WTC11 (cell line): ENCODE data around the gene PTBP2. TPM values are rescaled to one million over a fixed set of nuclear protein-coding genes. Genes with fewer than 3 reads are reported as not detected.

Experiments
- ATAC-seq: fragments of 200-7000 bp; cut with Tn5 transposase; 2 replicates; pipeline ENCODE4 v1.10.0; 2021; ENCODE audit warnings: mild to moderate bottlenecking, moderate library complexity
- CTCF ChIA-PET: fragments of 300-600 bp; sonication (Branson Sonifier 250); formaldehyde crosslinking; loops from one replicate; lab custom pipeline; 2021; ENCODE audit warnings: antibody characterized with exemption; lab: Charles Lee
- POLR2A ChIA-PET: fragments of 350-600 bp; sonication (Branson Sonifier 250); formaldehyde crosslinking; loops from one replicate; lab custom pipeline; 2021; ENCODE audit warnings: antibody characterized with exemption; lab: Charles Lee
- DNase-seq: peaks from one replicate; pipeline ENCODE4 v3.0.0; 2021; ENCODE audit warnings: low spot score
- H3K27ac Mint-ChIP-seq: 2 replicates; pipeline ENCODE4 v1.8.0; 2021; ENCODE audit warnings: mixed read lengths
- H3K27me3 Mint-ChIP-seq: 2 replicates; pipeline ENCODE4 v1.8.0; 2021; ENCODE audit warnings: low read depth, mild to moderate bottlenecking, moderate library complexity, mixed read lengths
- H3K36me3 Mint-ChIP-seq: 2 replicates; pipeline ENCODE4 v1.8.0; 2021; ENCODE audit warnings: mixed read lengths
- H3K4me1 Mint-ChIP-seq: 2 replicates; pipeline ENCODE4 v1.8.0; 2022; ENCODE audit warnings: mixed read lengths
- H3K4me3 Mint-ChIP-seq: 2 replicates; pipeline ENCODE4 v1.8.0; 2021; ENCODE audit warnings: mild to moderate bottlenecking, moderate library complexity, mixed read lengths
- H3K9me3 Mint-ChIP-seq: 2 replicates; pipeline ENCODE4 v1.8.0; 2021; ENCODE audit warnings: mixed read lengths
- CREB1 ChIP-seq: sonication (generic); formaldehyde crosslinking; IDR thresholded peaks from 2 replicates; pipeline ENCODE4 v1.8.0; 2023; ENCODE audit warnings: mild to moderate bottlenecking, missing genetic modification reagents
- ESRRA ChIP-seq: sonication (generic); formaldehyde crosslinking; IDR thresholded peaks from 2 replicates; pipeline ENCODE4 v1.8.1; 2022; ENCODE audit warnings: mild to moderate bottlenecking, missing genetic modification reagents, borderline replicate concordance
- FOXJ3 ChIP-seq: sonication (generic); formaldehyde crosslinking; IDR thresholded peaks from 2 replicates; pipeline ENCODE4 v1.9.0; 2021; ENCODE audit warnings: missing genetic modification reagents, mild to moderate bottlenecking, borderline replicate concordance
- GRHL2 ChIP-seq: fragments of 250-450 bp; sonication (Bioruptor Pico); IDR thresholded peaks from 2 replicates; pipeline ENCODE4 v1.8.0; 2022; ENCODE audit warnings: mild to moderate bottlenecking, moderate library complexity; ENCODE audit not compliant: insufficient replicate concordance, severe bottlenecking
- IRF2 ChIP-seq: sonication (generic); formaldehyde crosslinking; IDR thresholded peaks from 2 replicates; pipeline ENCODE4 v1.8.0; 2022; ENCODE audit warnings: low read depth, missing genetic modification reagents, borderline replicate concordance
- MYBL2 ChIP-seq: sonication (generic); formaldehyde crosslinking; IDR thresholded peaks from 2 replicates; pipeline ENCODE4 v1.8.1; 2023; ENCODE audit warnings: mild to moderate bottlenecking, moderate library complexity, missing genetic modification reagents
- NR3C1 ChIP-seq: sonication (generic); formaldehyde crosslinking; conservative IDR thresholded peaks from 2 replicates; pipeline ENCODE4 v1.8.1; 2023; ENCODE audit warnings: low read depth, mild to moderate bottlenecking, missing genetic modification reagents
- RORB ChIP-seq: fragments of 250-450 bp; sonication (Bioruptor Pico); IDR thresholded peaks from 2 replicates; pipeline ENCODE4 v1.9.0; 2021; ENCODE audit warnings: mild to moderate bottlenecking
- SP1 ChIP-seq: sonication (generic); formaldehyde crosslinking; conservative IDR thresholded peaks from 2 replicates; pipeline ENCODE4 v1.8.1; 2022; ENCODE audit warnings: missing genetic modification reagents
- TCF7 ChIP-seq: sonication (generic); formaldehyde crosslinking; IDR thresholded peaks from 2 replicates; pipeline ENCODE4 v1.8.0; 2022; ENCODE audit warnings: mild to moderate bottlenecking, low read depth, missing genetic modification reagents, moderate library complexity
- TP53 ChIP-seq: sonication (generic); formaldehyde crosslinking; IDR thresholded peaks from 2 replicates; pipeline ENCODE4 v1.8.1; 2023; ENCODE audit warnings: mild to moderate bottlenecking, missing genetic modification reagents
- ZNF416 ChIP-seq: fragments of 250-450 bp; sonication (Bioruptor Pico); IDR thresholded peaks from 2 replicates; pipeline ENCODE4 v1.9.0; 2021; ENCODE audit warnings: mild to moderate bottlenecking, inconsistent platforms
- ZNF423 ChIP-seq: fragments of 250-450 bp; sonication (Bioruptor Pico); IDR thresholded peaks from 2 replicates; pipeline ENCODE4 v2.1.2; 2022; ENCODE audit warnings: mild to moderate bottlenecking, moderate library complexity
- total RNA-seq: library from RNA; stranded (reverse); gene quantifications from 3 replicates; pipeline ENCODE4 v1.2.3, GENCODE V29; 2021
- TF ChIP-seq, protein P1 (sequence below): sonication (generic); formaldehyde crosslinking; IDR thresholded peaks from 2 replicates; pipeline ENCODE4 v1.8.1; 2022; ENCODE audit warnings: low read depth, mild to moderate bottlenecking, moderate library complexity, missing genetic modification reagents, borderline replicate concordance
- TF ChIP-seq, protein P2 (sequence below): sonication (generic); formaldehyde crosslinking; IDR thresholded peaks from 2 replicates; pipeline ENCODE4 v1.8.1; 2022; ENCODE audit warnings: missing genetic modification reagents, borderline replicate concordance
- TF ChIP-seq, protein P3 (sequence below): fragments of 200-600 bp; IDR thresholded peaks from 2 replicates; pipeline ENCODE4 v1.8.0; 2022; ENCODE audit warnings: antibody characterized with exemption
- TF ChIP-seq, protein P4 (sequence below): sonication (generic); formaldehyde crosslinking; IDR thresholded peaks from 2 replicates; pipeline ENCODE4 v1.8.0; 2022; ENCODE audit warnings: mild to moderate bottlenecking, missing genetic modification reagents
- TF ChIP-seq, protein P5 (sequence below): sonication (generic); formaldehyde crosslinking; IDR thresholded peaks from 2 replicates; pipeline ENCODE4 v1.8.1; 2022; ENCODE audit warnings: mild to moderate bottlenecking, missing genetic modification reagents, moderate library complexity, borderline replicate concordance
- TF ChIP-seq, protein P6 (sequence below): sonication (generic); formaldehyde crosslinking; IDR thresholded peaks from 2 replicates; pipeline ENCODE4 v1.8.1; 2022; ENCODE audit warnings: low read depth, missing genetic modification reagents, borderline replicate concordance
- TF ChIP-seq, protein P7 (sequence below): sonication (generic); formaldehyde crosslinking; IDR thresholded peaks from 2 replicates; pipeline ENCODE4 v1.8.1; 2023; ENCODE audit warnings: mild to moderate bottlenecking, missing genetic modification reagents, borderline replicate concordance
- TF ChIP-seq, protein P8 (sequence below): sonication (generic); formaldehyde crosslinking; conservative IDR thresholded peaks from 2 replicates; pipeline ENCODE4 v1.8.1; 2022; ENCODE audit warnings: mild to moderate bottlenecking, missing genetic modification reagents

PTBP2 gene
- total RNA-seq, 1 experiment from 2014 or later, result 50.0 TPM

DNA sequence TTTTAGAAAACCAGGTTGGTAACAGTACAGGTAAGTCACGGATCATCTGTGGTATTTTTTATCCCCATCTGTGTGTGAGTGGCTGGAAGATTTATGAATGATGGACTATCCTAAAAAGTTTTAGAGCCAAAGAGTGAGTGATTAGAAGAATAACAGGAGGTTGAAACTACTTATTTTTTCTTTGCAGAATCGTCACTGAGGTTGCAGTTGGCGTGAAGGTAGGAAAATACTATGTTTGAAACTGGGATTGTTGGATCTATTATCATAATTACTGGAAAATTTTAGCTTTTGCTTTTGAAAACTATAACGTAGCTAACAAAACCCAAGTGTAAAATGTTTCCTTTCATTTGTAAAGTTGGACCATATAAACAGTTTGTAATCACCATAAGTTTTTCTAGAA, 1.8 kb downstream of the PTBP2 start:
- Mint-ChIP-seq H3K4me3 (peak overlapping the region; percentile 91), H3K4me1 (peaks cover 39% of the 10 kb centered on the region), H3K27ac (peak overlapping the region; percentile 97), H3K9me3 (peaks cover 4% of the 10 kb centered on the region), H3K36me3 (peaks cover 39% of the 10 kb centered on the region), H3K27me3 (no peaks in the 10 kb centered on the region)
- TF ChIP-seq, protein P1, sequence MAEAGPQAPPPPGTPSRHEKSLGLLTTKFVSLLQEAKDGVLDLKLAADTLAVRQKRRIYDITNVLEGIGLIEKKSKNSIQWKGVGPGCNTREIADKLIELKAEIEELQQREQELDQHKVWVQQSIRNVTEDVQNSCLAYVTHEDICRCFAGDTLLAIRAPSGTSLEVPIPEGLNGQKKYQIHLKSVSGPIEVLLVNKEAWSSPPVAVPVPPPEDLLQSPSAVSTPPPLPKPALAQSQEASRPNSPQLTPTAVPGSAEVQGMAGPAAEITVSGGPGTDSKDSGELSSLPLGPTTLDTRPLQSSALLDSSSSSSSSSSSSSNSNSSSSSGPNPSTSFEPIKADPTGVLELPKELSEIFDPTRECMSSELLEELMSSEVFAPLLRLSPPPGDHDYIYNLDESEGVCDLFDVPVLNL, result no peak
- TF ChIP-seq TCF7 (CRISPR knock-in tag), result no peak
- TF ChIP-seq, protein P2, sequence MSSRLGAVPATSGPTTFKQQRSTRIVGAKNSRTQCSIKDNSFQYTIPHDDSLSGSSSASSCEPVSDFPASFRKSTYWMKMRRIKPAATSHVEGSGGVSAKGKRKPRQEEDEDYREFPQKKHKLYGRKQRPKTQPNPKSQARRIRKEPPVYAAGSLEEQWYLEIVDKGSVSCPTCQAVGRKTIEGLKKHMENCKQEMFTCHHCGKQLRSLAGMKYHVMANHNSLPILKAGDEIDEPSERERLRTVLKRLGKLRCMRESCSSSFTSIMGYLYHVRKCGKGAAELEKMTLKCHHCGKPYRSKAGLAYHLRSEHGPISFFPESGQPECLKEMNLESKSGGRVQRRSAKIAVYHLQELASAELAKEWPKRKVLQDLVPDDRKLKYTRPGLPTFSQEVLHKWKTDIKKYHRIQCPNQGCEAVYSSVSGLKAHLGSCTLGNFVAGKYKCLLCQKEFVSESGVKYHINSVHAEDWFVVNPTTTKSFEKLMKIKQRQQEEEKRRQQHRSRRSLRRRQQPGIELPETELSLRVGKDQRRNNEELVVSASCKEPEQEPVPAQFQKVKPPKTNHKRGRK (CRISPR knock-in tag), result no peak
- TF ChIP-seq, protein P3, sequence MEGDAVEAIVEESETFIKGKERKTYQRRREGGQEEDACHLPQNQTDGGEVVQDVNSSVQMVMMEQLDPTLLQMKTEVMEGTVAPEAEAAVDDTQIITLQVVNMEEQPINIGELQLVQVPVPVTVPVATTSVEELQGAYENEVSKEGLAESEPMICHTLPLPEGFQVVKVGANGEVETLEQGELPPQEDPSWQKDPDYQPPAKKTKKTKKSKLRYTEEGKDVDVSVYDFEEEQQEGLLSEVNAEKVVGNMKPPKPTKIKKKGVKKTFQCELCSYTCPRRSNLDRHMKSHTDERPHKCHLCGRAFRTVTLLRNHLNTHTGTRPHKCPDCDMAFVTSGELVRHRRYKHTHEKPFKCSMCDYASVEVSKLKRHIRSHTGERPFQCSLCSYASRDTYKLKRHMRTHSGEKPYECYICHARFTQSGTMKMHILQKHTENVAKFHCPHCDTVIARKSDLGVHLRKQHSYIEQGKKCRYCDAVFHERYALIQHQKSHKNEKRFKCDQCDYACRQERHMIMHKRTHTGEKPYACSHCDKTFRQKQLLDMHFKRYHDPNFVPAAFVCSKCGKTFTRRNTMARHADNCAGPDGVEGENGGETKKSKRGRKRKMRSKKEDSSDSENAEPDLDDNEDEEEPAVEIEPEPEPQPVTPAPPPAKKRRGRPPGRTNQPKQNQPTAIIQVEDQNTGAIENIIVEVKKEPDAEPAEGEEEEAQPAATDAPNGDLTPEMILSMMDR, result no peak
- TF ChIP-seq MYBL2 (CRISPR knock-in tag), result no peak
- no peak for TF ChIP-seq CREB1 (CRISPR knock-in tag)
- TF ChIP-seq, protein P4, sequence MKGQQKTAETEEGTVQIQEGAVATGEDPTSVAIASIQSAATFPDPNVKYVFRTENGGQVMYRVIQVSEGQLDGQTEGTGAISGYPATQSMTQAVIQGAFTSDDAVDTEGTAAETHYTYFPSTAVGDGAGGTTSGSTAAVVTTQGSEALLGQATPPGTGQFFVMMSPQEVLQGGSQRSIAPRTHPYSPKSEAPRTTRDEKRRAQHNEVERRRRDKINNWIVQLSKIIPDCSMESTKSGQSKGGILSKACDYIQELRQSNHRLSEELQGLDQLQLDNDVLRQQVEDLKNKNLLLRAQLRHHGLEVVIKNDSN (CRISPR knock-in tag), result no peak
- TF ChIP-seq, protein P5, sequence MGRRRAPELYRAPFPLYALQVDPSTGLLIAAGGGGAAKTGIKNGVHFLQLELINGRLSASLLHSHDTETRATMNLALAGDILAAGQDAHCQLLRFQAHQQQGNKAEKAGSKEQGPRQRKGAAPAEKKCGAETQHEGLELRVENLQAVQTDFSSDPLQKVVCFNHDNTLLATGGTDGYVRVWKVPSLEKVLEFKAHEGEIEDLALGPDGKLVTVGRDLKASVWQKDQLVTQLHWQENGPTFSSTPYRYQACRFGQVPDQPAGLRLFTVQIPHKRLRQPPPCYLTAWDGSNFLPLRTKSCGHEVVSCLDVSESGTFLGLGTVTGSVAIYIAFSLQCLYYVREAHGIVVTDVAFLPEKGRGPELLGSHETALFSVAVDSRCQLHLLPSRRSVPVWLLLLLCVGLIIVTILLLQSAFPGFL (CRISPR knock-in tag), result no peak
- CTCF ChIA-PET, result no interaction called here
- no peak for ATAC-seq
- POLR2A ChIA-PET, result no interaction called here
- DNase-seq, result no peak

DNA sequence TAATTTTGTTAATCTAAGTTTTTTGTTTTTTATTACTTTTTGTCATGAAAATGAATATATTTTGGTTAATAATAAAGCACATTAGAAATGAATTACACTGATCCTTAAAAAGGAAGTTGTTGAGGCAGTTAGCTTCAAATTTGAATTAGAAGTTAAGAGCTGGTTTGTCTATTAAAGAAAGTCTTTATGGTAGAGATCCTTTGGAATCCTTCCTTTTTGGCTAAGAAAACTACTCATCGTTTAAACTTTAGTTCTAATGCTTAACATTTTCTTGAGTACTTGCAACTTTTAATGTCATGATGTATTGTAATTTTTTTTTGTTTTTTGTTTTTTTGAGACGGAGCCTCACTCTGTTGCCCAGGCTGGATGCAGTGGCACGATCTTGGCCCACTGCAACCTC, 2.4 kb downstream of the PTBP2 start:
- peaks cover 4% of the 10 kb centered on the region for H3K9me3 Mint-ChIP-seq
- H3K27me3 Mint-ChIP-seq, result no peaks in the 10 kb centered on the region
- ATAC-seq, result no peak
- TF ChIP-seq, protein P6, sequence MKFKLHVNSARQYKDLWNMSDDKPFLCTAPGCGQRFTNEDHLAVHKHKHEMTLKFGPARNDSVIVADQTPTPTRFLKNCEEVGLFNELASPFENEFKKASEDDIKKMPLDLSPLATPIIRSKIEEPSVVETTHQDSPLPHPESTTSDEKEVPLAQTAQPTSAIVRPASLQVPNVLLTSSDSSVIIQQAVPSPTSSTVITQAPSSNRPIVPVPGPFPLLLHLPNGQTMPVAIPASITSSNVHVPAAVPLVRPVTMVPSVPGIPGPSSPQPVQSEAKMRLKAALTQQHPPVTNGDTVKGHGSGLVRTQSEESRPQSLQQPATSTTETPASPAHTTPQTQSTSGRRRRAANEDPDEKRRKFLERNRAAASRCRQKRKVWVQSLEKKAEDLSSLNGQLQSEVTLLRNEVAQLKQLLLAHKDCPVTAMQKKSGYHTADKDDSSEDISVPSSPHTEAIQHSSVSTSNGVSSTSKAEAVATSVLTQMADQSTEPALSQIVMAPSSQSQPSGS (CRISPR knock-in tag), result no peak
- TF ChIP-seq TP53 (CRISPR knock-in tag) (no peak), ESRRA (CRISPR knock-in tag) (no peak), FOXJ3 (CRISPR knock-in tag) (no peak), GRHL2 (no peak), SP1 (CRISPR knock-in tag) (no peak)
- ChIA-PET POLR2A (no interaction called here), CTCF (no interaction called here)
- peaks cover 42% of the 10 kb centered on the region for H3K4me1 Mint-ChIP-seq
- no peak overlapping the region for H3K27ac Mint-ChIP-seq
- H3K4me3 Mint-ChIP-seq, result peak overlapping the region; percentile 42; the same call in 1 of the 2 replicates
- peaks cover 42% of the 10 kb centered on the region for H3K36me3 Mint-ChIP-seq
- DNase-seq, result no peak

DNA sequence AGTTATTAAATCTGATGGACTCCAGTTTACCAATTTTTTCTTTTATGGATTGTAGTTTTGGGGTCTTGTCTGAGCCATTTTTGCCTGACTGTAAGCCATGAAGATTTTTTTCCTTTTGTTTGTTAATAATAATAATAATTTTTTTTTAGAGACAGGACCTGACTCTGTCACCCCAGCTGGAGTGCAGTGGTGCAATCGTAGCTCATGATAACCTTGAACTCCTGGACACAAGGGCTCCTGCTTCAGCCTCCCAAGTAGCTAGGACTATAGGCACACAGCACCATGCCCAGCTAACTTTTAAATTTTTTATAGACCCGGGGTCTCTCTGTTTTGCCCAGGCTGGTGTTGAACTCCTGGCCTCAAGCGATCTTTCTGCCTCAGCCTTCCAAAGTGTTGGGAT, 6.3 kb downstream of the PTBP2 start:
- peaks cover 47% of the 10 kb centered on the region for H3K4me1 Mint-ChIP-seq
- ChIA-PET CTCF (no interaction called here), POLR2A (no interaction called here)
- H3K9me3 Mint-ChIP-seq, result peaks cover 4% of the 10 kb centered on the region
- no peaks in the 10 kb centered on the region for H3K27me3 Mint-ChIP-seq
- peaks cover 42% of the 10 kb centered on the region for H3K36me3 Mint-ChIP-seq
- H3K4me3 Mint-ChIP-seq, result no peak overlapping the region
- DNase-seq (no peak), ATAC-seq (no peak)
- no peak overlapping the region; the same call in 1 of the 2 replicates for H3K27ac Mint-ChIP-seq
- TF ChIP-seq ZNF423 (CRISPR knock-in tag), result no peak
- no peak for TF ChIP-seq ESRRA (CRISPR knock-in tag)
- TF ChIP-seq, protein P7, sequence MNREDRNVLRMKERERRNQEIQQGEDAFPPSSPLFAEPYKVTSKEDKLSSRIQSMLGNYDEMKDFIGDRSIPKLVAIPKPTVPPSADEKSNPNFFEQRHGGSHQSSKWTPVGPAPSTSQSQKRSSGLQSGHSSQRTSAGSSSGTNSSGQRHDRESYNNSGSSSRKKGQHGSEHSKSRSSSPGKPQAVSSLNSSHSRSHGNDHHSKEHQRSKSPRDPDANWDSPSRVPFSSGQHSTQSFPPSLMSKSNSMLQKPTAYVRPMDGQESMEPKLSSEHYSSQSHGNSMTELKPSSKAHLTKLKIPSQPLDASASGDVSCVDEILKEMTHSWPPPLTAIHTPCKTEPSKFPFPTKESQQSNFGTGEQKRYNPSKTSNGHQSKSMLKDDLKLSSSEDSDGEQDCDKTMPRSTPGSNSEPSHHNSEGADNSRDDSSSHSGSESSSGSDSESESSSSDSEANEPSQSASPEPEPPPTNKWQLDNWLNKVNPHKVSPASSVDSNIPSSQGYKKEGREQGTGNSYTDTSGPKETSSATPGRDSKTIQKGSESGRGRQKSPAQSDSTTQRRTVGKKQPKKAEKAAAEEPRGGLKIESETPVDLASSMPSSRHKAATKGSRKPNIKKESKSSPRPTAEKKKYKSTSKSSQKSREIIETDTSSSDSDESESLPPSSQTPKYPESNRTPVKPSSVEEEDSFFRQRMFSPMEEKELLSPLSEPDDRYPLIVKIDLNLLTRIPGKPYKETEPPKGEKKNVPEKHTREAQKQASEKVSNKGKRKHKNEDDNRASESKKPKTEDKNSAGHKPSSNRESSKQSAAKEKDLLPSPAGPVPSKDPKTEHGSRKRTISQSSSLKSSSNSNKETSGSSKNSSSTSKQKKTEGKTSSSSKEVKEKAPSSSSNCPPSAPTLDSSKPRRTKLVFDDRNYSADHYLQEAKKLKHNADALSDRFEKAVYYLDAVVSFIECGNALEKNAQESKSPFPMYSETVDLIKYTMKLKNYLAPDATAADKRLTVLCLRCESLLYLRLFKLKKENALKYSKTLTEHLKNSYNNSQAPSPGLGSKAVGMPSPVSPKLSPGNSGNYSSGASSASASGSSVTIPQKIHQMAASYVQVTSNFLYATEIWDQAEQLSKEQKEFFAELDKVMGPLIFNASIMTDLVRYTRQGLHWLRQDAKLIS, result no peak
- no peak for TF ChIP-seq ZNF416
- no peak for TF ChIP-seq IRF2 (CRISPR knock-in tag)
- TF ChIP-seq, protein P8, sequence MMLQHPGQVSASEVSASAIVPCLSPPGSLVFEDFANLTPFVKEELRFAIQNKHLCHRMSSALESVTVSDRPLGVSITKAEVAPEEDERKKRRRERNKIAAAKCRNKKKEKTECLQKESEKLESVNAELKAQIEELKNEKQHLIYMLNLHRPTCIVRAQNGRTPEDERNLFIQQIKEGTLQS (CRISPR knock-in tag), result no peak
- TF ChIP-seq RORB (CRISPR knock-in tag), result no peak
- no peak for TF ChIP-seq NR3C1 (CRISPR knock-in tag)
